ENCODE measurements around the gene BABAM2.
"Not testable (repeated sequence)": the region's sequence is repeated elsewhere in the genome, so short reads cannot be mapped to it uniquely, and the experiment has no call there.

The BABAM2 gene

GRCh38 chr2:28367667-28368356 lies 477.3 kb downstream of the BABAM2 start:
- DNase-seq = no peak

GRCh38 chr2:28368357-28368798 lies 477.8 kb downstream of the BABAM2 start:
- no peak for DNase-seq

DNA sequence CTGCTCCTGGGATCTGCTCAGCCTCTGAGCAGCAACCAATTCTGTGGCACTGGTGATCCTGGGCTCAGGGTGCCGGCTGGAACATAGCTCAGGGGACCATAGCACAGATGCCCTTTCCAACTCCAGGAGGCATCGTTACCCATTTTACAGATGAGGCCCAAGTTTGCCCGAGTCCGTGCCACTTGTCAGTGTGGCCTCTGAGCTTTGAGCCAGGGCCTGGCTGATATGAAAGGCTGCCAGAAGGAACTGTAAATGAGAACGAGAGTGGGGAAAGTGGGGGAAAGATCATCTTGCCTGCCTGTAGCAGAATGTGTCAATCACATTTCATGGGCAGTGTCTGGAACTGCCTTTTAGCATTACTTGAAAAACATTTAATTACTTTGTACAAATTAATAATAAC lies 478.8 kb downstream of the BABAM2 start:
- no peak for DNase-seq

DNA sequence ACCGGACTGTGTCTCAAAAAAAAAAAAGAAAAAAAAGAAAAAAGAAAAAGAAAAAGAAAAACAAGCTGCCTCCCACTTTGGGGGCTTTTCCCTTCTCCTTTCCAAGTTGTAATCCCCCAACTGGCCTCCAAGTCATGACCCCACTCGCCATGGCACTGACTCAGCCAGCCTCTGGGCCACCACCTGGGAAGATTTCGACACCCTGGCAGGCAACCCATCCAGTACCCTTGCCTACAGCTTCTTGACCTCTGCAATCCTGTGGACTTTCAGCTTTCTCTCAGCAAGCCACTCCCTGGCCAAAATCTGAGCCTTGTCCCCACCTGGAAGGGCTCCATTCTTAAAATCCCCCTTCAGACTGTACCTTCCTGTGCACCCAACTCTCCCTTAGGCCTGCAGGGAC lies 479.8 kb downstream of the BABAM2 start:
- DNase-seq = no peak

- not testable (repeated sequence) for DNase-seq
These were observed 481.2 kb downstream of the BABAM2 start for GRCh38 chr2:28371728-28372127.

GRCh38 chr2:28373854-28374253 lies 483.3 kb downstream of the BABAM2 start:
- no peak for DNase-seq

- no peak for DNase-seq
These were observed 483.8 kb downstream of the BABAM2 start for GRCh38 chr2:28374331-28374730.

GRCh38 chr2:28375236-28375635 lies 484.7 kb downstream of the BABAM2 start:
- no peak for DNase-seq

DNA sequence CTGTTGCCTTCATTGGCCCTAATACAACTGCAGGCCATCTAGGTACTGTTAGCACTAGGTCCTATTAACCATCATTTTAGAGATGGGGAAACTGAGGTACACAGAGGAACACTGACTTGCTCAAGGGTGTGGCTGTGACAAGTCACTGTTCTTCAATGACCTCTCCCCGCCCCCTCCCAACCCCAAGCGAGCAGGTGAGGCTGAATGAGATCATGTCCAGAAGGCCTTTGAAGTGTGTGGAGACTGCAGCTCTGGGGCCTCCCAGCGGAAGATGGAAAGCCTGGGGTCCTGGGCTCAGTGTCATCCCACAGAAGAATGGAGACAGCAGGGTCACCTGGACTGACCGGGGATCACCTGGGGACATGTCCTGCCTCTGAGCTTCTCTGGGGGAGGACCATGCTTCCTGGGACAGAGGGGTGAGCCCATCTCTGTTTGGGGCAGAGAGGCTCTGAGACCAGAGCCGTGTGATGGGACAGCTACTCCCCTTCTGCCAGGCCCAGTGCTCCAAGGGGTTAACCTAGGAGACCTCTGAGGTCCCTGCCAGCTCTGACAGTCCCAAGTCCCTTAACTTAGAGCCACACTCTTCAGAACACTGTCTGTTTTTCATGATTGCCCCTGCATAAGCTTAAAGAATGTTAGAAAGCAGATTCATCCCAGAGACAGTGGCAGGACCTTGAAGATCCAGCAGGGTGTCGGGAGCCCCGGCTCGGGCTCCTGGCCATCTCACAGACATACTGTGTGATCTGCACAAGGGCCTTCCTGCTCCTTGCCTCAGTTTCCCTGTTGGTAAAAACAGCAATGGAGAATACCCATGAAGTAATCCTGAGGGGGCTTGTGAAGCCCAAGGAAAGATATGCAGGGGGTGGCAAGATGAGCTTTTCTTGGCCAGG lies 485.5 kb downstream of the BABAM2 start:
- DNase-seq = no peak

DNA sequence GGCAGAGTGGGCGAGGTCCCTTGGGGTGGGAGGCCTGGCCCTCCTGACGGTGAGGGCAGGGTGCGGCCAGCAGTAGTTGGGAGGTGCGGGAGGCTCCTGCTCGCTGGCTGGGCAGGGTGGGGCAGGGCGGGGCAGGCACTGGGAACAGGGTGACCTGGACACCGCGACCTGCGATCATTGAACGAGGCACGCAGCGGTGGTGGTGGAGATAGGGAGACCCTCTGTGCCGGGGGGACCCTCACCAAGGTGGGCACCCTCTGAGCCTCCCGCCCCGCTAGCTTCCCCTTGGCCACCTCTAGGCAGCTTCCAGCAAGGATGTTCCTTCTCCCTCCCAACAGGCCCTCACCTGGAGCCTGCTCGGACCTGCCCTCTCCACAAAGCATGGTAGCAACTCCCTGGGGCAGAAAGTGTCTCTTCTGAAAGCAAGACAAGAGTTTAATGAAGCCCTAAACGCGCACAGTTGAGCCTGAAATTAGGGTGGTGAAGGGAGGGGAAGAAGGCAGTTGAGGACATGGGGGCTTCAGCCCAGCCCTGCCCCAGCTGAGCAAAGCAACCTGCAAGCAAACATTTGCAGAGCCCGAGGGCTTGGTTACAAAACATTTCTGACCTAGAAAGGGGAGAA lies 486.8 kb downstream of the BABAM2 start:
- DNase-seq = no peak

DNA sequence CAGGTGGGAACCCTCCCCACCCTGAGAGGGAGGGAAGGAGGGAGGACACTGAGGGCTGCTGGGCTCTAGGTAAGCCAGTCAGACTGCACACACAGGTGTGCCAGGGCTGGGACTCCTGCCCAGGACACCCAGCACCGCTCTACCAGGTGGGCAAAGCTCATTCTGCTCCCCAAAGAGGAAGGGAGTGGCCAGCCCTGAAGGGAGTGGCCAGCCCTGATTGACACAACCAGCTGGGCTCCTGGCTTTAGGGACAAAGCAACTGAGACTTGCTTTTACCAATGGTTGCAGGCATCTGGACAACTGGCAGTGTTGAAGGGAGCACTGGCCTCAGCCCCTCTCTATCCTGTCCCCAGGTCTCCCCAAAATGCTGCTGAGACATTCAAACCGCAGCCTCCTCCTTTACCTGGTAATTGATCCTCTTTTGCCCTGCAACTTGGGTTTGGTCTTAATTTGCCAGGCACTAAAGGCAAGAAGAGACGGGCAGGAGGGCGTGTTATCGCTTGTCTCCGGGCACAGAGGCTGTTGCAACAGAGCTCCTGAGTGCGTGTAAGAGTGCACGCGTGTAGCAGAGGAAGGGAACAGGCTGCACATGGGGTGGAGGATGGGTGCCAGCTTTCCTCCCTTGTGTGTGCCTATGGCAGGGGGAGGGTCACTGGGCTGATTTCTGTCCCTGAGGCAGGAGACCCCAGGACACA lies 487.6 kb downstream of the BABAM2 start:
- no peak for DNase-seq

- no peak for DNase-seq
These were observed 488.4 kb downstream of the BABAM2 start for GRCh38 chr2:28378679-28379584.

DNA sequence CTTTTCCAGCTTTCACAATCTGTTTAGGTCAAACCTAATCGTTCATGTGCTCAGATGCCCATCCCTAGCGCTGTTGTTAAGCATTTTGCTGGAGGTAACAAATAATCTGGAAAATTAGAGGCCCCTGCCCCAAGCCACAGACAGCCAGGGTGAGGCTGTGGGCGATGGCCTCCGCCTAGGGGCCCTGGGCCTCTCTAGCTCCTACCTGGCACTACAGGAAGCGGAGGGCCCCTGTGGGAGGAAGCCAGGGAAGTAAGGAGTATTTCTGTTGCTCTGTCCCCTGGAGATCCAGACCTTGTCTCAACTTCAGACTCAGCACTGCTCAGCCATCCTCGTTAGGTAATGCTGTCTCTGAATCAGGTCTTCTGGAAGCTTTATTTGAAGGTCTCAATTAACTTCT lies 489.7 kb downstream of the BABAM2 start:
- DNase-seq = no peak

GRCh38 chr2:28381225-28382180 lies 491.0 kb downstream of the BABAM2 start:
- DNase-seq = no peak

- DNase-seq = no peak
These were observed 492.2 kb downstream of the BABAM2 start for GRCh38 chr2:28382755-28383154.

- DNase-seq = no peak
These were observed 496.8 kb downstream of the BABAM2 start for GRCh38 chr2:28387082-28387960.

All from DMS53 (cell line).